ENCODE results near the gene EVA1A.

DNA sequence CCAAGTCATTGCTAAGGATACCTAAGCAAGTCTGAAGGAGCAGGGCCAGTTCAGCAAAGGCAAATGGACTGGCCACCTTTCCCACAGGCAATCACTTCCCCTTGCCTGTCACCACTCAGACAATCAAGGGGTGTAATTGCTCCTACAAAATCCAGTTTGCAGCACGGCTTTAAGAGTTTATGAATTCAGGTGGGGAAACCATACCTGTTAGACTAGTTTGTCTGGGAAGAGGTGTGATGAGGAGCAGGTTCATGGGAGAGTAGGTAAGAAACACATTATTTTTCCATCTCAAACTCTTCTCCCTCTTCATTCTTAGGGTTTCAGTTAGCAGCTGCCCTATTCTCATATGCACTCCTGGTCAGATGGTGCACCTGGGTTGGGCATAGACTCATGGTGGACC is 102.5 kb downstream of the EVA1A start:
- TF ChIP-seq PPARA (CRISPR knock-in tag; IDR thresholded peaks at IDR 0.05; ENCODE audit: borderline replicate concordance) (no peak), ZNF8 (CRISPR knock-in tag; IDR thresholded peaks at IDR 0.05) (no peak), CSRNP3 (CRISPR knock-in tag; IDR thresholded peaks at IDR 0.05) (no peak), ZC3H10 (CRISPR knock-in tag; IDR thresholded peaks at IDR 0.05) (no peak)

Measured in SK-N-SH treated with all-trans-retinoic acid at 6 μM for 48 hours (cell line).